Amygdala (tissue), 56 donors: ENCODE results near the gene NKIRAS1.
"Not testable (repeated sequence)": the region's sequence is repeated elsewhere in the genome, so short reads cannot be mapped to it uniquely, and the experiment has no call there.

Experiments
- DNase-seq, 56 donors: peaks; one replicate each; lab custom pipeline; 2025; lab: John Stamatoyannopoulos, UW

Gene NKIRAS1

DNA sequence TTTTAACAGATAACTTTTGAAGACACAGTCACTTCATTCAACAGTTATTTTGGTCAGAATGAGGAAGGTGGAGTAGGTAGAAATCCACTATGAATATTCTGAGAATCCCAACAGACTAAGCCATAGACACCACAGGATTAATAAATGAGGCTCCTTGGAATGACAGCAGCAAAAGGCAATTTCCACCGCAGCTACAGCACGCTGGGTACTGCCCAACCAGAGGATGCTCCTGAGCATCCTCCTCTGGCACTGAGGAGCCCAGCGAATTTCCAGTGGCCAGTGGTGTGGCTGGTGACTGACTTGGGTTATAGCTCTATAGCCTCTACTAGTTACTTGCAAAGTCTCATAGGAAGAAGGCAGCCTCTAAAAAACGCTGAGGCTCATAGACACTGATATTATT lies 24.6 kb upstream of the NKIRAS1 start:
- DNase-seq, result no peak

DNA sequence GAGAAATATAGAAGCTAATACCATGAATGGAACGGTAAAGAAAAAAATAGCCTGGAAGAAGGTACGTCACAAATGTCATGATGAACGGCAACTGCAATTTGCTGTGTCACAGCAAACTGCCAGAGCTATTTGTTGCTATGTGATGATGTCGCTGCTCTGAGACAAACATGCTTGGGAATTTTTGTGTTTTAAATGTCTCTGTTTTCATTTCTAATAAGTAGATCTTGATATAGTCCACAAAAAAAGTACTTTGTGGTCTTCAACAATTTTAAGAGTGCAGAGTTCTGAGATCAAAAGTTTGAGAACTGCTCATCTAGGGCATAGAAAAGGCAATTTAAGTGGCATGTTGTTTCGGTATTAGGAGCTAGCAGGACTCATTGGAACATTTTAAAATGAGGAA lies 24.0 kb upstream of the NKIRAS1 start:
- DNase-seq, result no peak

DNA sequence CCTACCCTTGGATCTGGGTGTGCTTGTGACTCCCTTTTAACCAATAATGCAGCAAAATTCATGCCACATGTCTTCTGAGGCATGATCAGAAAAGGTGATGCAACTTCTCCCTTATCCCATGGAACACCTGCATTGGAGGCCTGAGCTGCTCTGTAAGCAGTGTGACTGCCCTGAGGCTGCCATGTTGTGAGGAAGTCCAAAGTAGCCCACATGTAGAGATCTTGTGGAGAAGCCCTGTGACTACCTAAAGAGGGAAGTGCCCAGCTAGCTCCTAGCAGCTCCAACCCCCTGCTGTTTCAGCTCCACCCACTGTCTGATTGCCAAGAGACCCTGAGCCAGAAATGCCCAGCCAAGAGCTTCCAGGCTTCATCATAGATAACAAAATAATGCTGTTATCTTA lies 21.9 kb upstream of the NKIRAS1 start:
- no peak for DNase-seq

DNA sequence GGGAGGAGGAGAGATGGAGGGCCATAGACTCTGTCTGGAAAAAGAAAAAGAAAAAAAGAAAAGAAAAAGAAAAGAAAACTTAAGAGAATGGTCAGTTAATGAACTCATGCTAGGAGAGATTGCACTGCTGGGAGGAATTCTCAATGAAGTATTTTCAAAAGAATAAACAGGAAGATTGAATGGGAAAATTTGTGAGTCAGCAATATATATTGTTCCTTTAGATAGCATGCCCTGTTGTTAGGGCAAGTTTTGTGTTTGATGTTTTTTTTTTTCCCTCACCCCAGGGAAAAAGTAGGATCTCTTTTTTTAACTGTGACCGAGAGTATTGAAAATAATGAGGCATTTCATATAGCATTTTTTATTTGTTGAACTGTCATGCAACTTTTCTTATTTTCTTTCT lies 20.5 kb upstream of the NKIRAS1 start:
- DNase-seq, result no peak

DNA sequence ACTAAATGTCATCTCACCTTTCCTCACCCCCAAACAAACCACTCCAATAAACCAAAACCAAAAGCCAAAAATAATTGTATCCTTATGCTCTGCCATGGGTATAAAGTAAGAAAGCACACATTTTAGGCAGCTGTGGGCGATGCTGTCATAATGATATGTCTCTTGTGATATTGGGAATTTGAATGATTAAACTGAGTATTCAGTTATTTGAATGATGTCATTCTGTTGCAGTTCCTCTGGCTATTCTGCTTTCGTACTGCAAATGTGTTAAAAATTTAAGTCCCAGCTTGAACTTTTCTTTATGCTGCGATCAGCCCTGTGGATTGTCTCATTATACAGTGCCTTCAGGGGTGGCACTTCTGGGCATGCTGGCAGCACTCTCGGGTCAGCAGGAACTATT lies 17.5 kb upstream of the NKIRAS1 start:
- DNase-seq, result no peak

DNA sequence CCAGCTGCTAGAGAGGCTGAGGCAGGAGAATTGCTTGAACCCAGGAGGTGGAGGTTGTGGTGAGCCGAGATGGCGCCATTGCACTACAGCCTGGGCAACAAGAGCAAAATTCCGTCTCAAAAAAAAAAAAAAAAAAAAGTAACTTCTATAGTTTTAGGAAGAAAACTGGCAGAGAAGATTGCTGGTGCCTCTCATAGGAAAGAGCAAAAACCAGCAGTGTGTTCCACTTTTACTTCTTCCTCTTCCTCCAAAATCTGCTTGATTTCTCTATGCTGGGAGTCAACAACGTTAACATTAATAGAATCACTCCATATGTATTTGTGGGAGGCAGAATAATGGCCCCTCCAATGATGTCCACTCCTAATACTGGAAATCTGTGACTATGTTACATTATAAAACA lies 15.8 kb upstream of the NKIRAS1 start:
- no peak for DNase-seq

DNA sequence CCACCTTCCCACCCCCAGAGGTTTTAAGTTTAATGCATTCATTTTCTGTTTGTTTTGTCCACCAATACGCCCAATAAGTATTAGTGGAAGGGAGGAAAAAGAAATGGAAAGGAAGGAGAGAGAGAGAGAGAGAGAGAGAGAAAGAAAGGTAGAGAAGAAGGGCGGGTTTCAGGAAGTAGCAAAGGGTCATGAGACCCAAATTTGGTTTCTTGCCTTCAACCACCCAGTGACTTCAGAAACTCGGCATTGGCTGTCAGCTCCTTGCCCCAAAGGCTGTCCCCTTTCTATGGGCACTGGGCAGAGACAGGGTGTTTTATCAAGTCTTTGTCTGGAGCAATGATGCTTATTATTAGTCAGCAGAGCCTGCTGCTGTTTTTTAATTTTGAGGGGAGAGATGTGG lies 14.8 kb upstream of the NKIRAS1 start:
- no peak for DNase-seq

DNA sequence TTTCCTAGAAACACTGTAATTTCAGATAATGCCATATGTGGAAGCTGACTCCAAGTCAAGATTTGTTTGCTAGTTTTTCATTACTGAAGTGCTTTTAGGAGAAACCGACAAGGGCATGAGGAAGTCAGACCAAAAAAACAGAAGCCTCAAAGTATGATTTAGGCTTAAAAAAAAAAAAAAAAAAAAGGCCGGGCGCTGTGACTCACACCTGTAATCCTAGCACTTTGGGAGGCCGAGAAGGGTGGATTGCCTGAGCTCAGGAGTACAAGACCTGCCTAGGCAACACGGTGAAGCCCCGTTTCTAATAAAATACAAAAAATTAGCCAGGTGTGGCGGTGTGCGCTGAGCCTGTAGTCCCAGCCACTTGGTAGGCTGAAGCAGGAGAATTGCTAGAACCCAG lies 11.7 kb upstream of the NKIRAS1 start:
- no peak for DNase-seq

DNA sequence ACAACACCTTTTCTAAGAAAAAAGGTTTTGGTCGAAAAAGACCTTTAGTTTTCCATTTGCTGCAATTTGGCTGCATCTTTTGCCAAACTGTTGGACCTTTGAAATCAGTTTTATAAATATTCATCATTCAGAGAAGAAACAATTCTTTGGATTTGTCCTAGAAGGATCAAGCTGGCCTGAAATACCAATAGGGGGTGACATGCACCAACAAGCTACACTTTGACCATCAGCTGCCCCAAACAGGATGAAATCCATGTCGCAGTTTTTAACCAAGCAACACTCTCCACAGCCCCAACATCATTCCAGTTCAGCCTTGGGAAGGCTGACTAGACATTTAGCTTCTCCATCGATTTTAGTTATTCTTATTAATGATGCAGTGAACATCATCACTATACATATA lies 9.9 kb upstream of the NKIRAS1 start:
- peak in 11 of 56 donors; percentile 3 to 52 (median 22) for DNase-seq

DNA sequence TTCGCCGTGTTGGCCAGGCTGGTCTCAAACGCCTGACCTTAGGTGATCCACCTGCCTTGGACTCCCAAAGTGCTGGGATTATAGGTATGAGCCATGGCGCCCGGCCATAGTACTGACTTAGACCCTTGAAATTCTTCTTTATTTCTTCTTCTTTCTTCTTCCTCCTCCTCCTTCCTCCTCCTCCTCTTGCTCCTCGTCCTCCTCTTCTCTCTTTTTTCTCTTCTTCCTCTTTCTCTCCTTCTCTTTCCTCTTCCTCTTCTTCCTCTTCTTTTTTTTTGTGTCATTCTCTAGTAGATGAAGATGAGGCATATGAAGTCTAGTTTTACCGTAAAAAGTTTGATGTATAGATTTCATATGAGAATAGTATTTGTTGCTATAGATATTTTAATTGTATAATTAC lies 9.5 kb upstream of the NKIRAS1 start:
- no peak for DNase-seq

DNA sequence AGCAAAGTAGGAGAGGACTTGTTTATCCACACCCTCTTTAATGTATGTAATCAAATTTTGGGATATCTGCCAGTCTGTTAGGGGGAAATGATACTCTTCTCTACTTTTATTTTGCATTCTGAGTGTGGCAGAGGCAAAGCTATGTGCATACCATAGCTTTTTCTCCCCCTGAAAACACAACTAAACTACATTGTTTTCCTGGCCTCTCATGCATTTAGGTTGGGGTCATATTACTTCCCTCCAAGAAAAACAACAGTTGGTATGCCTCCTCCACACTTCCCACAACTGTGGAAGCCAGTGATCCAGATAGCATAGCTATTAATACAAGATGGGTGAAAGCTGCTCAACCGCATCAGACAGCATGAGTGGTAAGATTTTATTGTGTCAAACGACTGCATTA lies 7.0 kb upstream of the NKIRAS1 start:
- no peak for DNase-seq

DNA sequence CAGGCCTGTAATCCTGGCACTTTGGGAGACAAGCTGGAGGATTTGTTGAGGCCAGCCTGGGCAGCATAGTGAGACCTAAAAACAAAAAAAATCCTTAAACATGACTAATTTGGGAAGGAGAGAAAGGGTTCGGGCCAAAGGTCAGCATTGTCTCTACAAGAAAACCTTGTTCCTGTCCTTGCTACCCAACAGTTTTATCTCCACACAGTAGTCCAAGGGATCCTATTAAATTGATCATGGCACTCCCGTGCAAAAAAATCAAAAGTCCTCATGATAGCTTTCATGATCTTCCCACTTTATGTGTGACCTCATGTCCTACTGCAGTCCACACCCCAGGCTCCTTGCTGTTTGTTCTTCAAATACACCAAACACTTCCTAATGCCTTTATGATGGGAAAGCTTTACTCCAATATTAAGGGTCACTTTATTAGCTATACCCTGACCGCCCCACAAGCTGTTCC lies 4.3 kb upstream of the NKIRAS1 start:
- DNase-seq, result no peak

DNA sequence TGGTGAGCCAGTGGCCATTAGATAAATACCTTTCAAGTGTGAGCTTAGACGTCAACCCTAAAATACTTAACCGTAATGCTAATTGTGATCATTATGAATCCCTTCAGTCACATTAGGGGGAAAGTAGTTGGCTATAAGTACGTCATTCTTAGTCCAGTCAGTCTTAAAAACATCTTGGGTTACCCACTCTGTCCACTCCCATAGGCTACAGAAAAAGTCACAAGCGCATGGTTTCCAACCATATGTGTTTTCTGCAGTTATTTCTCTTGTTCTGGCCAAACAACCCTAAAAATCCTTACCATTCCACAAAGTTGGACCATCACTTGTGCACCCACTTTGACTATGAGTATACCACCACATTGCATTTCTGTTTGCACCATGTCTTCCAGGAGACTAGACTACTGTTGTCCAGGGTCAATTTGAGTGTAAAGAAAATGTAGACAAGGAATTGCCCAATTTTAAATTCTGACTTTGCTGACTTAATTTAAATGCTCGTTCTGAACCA lies 3.4 kb upstream of the NKIRAS1 start:
- DNase-seq, result no peak

DNA sequence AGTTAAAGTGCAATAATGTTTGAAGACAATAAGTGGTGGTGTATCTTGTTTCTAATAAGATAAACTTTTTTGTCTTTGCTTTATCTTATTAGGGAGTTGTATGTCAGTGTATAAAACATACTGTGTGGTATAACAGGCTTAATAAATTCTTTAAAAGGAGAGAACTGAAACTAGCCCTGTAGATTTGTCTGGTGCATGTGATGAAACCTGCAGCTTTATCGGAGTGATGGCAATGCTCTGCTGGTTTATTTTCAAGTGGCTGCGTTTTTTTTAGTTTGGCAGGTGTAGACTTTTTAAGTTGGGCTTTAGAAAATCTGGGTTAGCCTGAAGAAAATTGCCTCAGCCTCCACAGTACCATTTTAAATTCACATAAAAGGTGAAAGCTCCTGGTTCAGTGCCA lies 2.8 kb upstream of the NKIRAS1 start:
- DNase-seq, result no peak

DNA sequence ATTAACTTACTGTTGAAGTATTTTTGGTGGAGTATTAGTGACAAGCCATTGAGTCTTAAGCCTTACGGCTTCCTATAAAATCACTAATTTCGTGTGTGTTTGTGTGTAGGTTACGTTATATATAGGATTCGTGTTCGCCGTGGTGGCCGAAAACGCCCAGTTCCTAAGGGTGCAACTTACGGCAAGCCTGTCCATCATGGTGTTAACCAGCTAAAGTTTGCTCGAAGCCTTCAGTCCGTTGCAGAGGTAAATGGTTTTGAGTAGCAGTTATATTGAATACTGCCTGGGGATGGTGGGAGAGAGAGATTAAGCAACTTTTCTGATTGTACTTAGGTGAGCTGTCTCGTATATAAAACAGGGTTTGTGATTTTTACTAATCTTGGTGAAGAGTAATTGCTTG lies 1.5 kb upstream of the NKIRAS1 start:
- DNase-seq, result not testable (repeated sequence)

DNA sequence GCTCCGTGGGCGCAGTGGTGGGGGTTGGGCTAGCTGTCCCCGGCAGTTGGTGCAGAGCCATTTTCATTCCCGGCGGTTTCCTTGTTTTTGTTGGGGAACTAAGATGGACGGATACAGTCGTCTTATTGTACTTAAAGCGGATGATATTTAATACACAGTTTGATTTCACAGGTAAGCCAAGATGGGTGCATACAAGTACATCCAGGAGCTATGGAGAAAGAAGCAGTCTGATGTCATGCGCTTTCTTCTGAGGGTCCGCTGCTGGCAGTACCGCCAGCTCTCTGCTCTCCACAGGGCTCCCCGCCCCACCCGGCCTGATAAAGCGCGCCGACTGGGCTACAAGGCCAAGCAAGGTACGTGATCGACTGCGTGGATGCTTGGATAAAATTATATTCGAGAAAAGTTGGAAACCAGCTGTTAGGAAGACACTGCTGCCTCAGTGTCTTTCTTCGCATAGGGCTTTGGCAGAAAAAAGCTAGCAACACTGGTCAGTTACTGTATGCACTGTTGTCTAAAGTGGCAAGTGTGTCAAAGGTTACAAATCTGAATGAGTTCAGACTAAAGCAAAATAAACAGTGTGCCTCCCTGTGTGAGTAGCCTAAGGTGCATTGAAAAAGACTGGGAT lies 1.0 kb upstream of the NKIRAS1 start:
- peak in 1 of 56 donors; percentile 27 for DNase-seq

DNA sequence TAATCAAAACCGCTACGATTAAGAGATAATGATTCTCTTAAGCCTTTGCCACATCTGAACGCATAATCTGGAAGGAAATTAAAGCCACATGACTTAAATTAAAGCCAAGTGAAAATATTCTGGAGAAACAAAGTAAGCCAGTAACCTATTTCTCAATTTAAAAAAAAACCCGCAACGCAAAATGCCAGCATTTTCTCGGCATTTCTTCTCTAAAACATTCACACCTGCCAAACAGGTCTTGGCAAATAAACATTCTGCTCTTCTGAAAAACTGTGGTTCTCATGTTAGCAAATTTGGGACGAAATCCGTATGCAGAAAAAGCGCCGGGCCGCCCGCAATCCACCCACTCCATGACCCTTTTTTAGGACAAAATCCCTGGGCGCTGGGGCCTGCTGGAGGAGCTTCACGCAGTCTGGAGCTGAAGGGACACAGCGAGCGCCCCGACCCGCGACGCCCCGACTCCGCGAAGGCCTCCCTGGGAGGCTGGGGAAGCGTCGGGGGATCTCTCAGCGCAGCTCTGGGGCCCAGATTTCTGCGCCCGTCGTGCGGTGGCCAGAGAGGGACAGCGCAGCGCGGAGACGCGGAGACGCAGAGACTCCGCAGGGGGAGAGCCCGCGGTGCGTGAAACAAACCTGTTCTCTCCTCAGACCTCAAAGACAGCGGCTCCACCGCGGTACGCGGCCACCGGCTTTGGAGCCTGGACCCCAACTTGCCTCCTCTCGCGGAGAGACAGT lies 471 bp downstream of the NKIRAS1 start:
- DNase-seq, result peak in 15 of 56 donors; percentile 29 to 79 (median 56)

DNA sequence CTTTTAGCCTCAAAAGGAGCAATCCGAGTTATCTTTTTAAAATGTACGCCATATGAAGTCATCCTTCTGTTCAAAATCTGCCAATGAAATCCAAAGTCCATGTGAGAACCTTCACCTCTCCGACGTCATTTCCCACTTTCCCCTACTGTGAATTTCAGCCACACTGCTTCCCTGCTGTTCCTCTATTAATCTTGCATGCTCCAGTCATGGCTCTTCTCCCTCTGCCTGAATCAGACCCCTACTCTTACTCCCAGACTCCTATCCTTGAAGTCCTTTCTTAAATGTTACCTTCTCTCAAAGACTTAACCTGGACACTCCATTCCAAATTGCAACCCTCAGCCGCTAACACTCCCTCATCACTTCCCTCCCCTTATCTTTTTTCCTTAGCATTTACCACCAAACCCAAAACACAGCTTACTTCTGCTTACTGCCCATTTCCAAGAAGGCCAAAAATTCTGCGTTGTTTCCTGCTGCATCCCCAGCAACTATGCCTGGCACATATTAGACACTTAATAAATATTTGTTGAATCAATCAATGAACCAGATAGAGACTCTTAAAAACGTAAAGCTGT lies 1.2 kb downstream of the NKIRAS1 start:
- DNase-seq, result peak in 12 of 56 donors; percentile 1 to 48 (median 6)

DNA sequence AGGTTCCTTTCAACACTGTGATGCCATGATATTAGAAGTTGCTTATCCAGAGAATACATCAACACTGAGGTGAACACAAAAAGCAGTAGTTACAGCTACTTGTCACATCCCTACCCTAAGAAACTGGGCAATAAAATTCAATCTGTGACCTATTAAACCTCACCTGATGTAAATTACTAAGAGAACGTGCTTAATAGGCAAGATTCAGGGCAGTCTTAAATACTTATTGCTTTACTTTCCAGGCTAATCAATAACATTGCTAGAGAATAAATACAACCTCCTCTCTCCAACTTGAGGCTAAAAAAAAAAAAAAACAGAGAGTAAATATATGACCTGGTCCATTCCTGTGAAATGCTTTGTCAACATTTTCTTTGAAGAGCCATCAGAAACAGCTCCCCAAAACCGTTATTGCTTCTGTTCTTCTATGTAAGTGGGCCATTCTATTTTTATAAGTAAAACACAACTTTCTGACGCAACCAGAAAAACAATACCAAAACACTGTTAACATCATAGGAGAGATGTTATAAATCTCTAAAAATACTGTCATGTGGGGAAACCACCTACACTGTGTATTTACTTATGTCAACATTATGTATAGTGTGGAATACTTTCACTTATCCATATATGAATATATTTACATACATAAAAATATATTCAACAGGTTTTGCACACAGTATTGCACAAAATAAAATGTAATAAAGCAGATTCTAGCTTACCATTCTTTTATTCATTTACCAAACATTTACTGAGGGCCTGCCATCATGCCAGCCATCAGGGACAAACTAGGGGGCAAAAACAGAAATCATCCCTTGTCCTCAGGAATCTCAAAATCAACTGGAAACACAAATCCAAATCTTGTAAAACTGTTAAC lies 2.7 kb downstream of the NKIRAS1 start:
- no peak for DNase-seq

DNA sequence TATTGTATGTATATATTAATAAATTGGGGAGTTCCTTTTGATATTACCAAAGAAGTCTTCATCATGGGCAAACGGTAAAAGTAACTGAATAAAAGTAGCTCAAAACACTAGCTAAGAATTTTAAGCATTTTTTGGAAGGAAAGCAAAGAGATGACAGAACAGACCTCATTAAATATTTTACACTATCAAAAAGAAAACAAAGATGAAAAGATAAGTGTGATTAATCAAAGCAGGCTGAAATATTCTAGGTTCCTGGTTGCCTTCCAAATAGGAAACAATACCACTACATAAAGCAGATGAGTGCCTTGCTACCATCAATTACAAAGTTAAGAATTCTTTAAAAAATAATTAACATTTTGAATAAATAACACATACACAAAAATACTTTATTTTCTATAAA lies 3.6 kb downstream of the NKIRAS1 start:
- DNase-seq, result no peak

DNA sequence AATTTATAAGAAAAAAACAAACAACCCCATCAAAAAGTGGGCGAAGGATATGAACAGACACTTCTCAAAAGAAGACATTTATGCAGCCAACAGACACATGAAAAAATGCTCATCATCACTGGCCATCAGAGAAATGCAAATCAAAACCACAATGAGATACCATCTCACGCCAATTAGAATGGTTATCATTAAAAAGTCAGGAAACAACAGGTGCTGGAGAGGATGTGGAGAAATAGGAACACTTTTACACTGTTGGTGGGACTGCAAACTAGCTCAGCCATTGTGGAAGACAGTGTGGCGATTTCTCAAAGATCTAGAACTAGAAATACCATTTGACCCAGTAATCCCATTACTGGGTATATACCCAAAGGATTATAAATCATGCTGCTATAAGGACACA lies 4.5 kb downstream of the NKIRAS1 start:
- DNase-seq, result not testable (repeated sequence)
